NCI-H345 treated with DMSO at 0.1 percent for 48 hours (cell line): Measurements from ENCODE around the gene SLC35A2.

Experiments used
- DNase-seq: peaks from one replicate; lab custom pipeline; 2025; ENCODE audit not compliant: unreplicated experiment; lab: John Stamatoyannopoulos, UW

SLC35A2 gene

GRCh38 chrX:48911412-48912182, at the start of gene SLC35A2:
Gene SLC35A2, minus strand, starts transcription at chrX:48911646. Its CDS starts 10 bp downstream, at chrX:48911636.
- peak; percentile 61 for DNase-seq

GRCh38 chrX:48960291-48960690, 48.8 kb upstream of the SLC35A2 start:
- DNase-seq = no peak

GRCh38 chrX:48958635-48959094, 47.2 kb upstream of the SLC35A2 start:
- no peak for DNase-seq

- peak; percentile 91 for DNase-seq
Measured at GRCh38 chrX:48957827-48958634, 46.6 kb upstream of the SLC35A2 start.

GRCh38 chrX:48957477-48957826, 46.0 kb upstream of the SLC35A2 start, which contains the start of gene OTUD5:
Gene OTUD5, minus strand, starts transcription at chrX:48957607. Its CDS starts 37 bp downstream, at chrX:48957570.
- DNase-seq = peak; percentile 50

GRCh38 chrX:48956728-48957414, 45.4 kb upstream of the SLC35A2 start:
- DNase-seq = no peak

- DNase-seq = no peak
Measured at GRCh38 chrX:48948589-48948988, 37.1 kb upstream of the SLC35A2 start.

- no peak for DNase-seq
Measured at GRCh38 chrX:48945517-48946348, 34.3 kb upstream of the SLC35A2 start.

- DNase-seq = no peak
Measured at GRCh38 chrX:48942895-48943294, 31.4 kb upstream of the SLC35A2 start.

- no peak for DNase-seq
Measured at GRCh38 chrX:48940404-48940955, 29.0 kb upstream of the SLC35A2 start.

- DNase-seq = no peak
Measured at GRCh38 chrX:48939524-48940228, 28.2 kb upstream of the SLC35A2 start.

GRCh38 chrX:48938721-48939425, 27.4 kb upstream of the SLC35A2 start:
- DNase-seq = no peak

GRCh38 chrX:48937054-48937907, 25.8 kb upstream of the SLC35A2 start:
- no peak for DNase-seq

GRCh38 chrX:48936429-48937053, 25.1 kb upstream of the SLC35A2 start:
- DNase-seq = no peak

- no peak for DNase-seq
Measured at GRCh38 chrX:48935301-48935670, 23.8 kb upstream of the SLC35A2 start.

- no peak for DNase-seq
Measured at GRCh38 chrX:48934581-48935300, 23.3 kb upstream of the SLC35A2 start.

- no peak for DNase-seq
Measured at GRCh38 chrX:48933757-48934156, 22.3 kb upstream of the SLC35A2 start.
